Right lobe of liver (tissue), 6 donors: Measurements from ENCODE around the gene NPM1. TPM values are rescaled to one million over a fixed set of nuclear protein-coding genes. Genes with fewer than 3 reads are reported as not detected.
A peak's percentile ranks its signal among the peaks of the same experiment; 100 is the strongest.

ENCODE experiments used
- ATAC-seq, 4 donors: fragments of 200-7000 bp; cut with Tn5 transposase; one replicate each; pipeline ENCODE4 v1.9.1; 2020; ENCODE audit warnings: mild to moderate bottlenecking in 4 of 4, moderate library complexity in 4 of 4
- DNase-seq, 3 donors: peaks; one replicate each; pipeline ENCODE4 v3.0.0-alpha.2; 2020
- H3K27ac ChIP-seq, 3 donors: fragments of 200-600 bp; one replicate each; pipeline ENCODE4 v1.8.0; 2022
- H3K27me3 ChIP-seq, 2 donors: fragments of 200-600 bp; one replicate each; pipeline ENCODE4 v1.8.0; 2022
- H3K36me3 ChIP-seq, 4 donors: fragments of 200-600 bp; sonication (generic) in 1 of 4; one replicate each; pipeline versions ENCODE4 v1.5.1 to v1.8.0; 2017 to 2022; ENCODE audit warnings: control low read depth in 1 of 4
- H3K4me1 ChIP-seq, 4 donors: fragments of 200-600 bp; sonication (generic) in 1 of 4; one replicate each; pipeline versions ENCODE4 v1.5.1 to v1.8.0; 2017 to 2022; ENCODE audit warnings: control low read depth in 1 of 4
- H3K4me3 ChIP-seq, 3 donors: fragments of 200-600 bp; one replicate each; pipeline ENCODE4 v1.8.0; 2022
- H3K9me3 ChIP-seq, 4 donors: fragments of 200-600 bp; sonication (generic) in 1 of 4; one replicate each; pipeline versions ENCODE4 v1.5.1 to v1.8.0; 2017 to 2022; ENCODE audit warnings: control low read depth in 1 of 4
- CTCF ChIP-seq, 4 donors: fragments of 200-600 bp in 3 of 4; fragments of 450-650 bp in 1 of 4; IDR thresholded peaks; one replicate each; pipeline versions ENCODE4 v1.5.1 to v1.8.0; 2016 to 2022; ENCODE audit warnings: antibody characterized with exemption in 4 of 4, mild to moderate bottlenecking in 2 of 4
- POLR2A ChIP-seq: fragments of 450-650 bp; IDR thresholded peaks from one replicate; pipeline ENCODE4 v1.6.1; 2017; ENCODE audit warnings: antibody characterized with exemption, mild to moderate bottlenecking
- WGBS: methylation state at CpG from one replicate; pipeline ENCODE4 v1.1.6; 2018; ENCODE audit warnings: low coverage, low lambda C conversion rate; ENCODE audit not compliant: insufficient coverage; ENCODE audit errors: missing lambda C conversion rate; 5-methylcytosine and 5-hydroxymethylcytosine counted together
- intact Hi-C, 2 donors: fragments of 100-400 bp; cut with DNase I; formaldehyde crosslinking; loops; one replicate each; pipeline versions ENCODE4 v1.11.2 to v1.14.1; 2022
- long read RNA-seq: library from polyadenylated mRNA; unstranded; transcript quantifications from one replicate; pipeline ENCODE4 v2.0.0, GENCODE V29; 2019
- total RNA-seq, 6 experiments: library from RNA; depleted of rRNA in 2 of 6; stranded (reverse); fragments of >200 nt in 2 of 6; fragmentation: NEBNext Ultra II Directional in 3 of 6; extraction: Animal tissue kit (Norgen Biotek cat#: 25700) in 3 of 6; gene quantifications; one replicate each; pipeline versions ENCODE4 v1.1.0 to v1.2.4, GENCODE V29; 2016 to 2023
- donor health status: DM: no; HTN: yes; CAD: no.
- donor health status: DM: no; HTN: no; CAD: no.
- donor health status: DM: no; HTN: no; CAD: no.
- donor health status: DM: no; HTN: yes; CAD: no.
- donor health status: DM: no; HTN: yes; CAD: no.

NPM1 gene, protein sequence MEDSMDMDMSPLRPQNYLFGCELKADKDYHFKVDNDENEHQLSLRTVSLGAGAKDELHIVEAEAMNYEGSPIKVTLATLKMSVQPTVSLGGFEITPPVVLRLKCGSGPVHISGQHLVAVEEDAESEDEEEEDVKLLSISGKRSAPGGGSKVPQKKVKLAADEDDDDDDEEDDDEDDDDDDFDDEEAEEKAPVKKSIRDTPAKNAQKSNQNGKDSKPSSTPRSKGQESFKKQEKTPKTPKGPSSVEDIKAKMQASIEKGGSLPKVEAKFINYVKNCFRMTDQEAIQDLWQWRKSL
- 100 to 1,000 TPM; 196 to 310 (median 258) TPM for total RNA-seq
- long read RNA-seq, transcript NPM1-201 (11 exons, 1,758 nt): major isoform, 96 of 127 reads
- long read RNA-seq, transcript NPM1-203 (10 exons, 1,598 nt): minor isoform, 9 of 127 reads
- long read RNA-seq, partial matches to known transcripts: 15 of 127 reads
- long read RNA-seq, other reads (novel, unspliced or antisense): 2 of 127 reads

DNA sequence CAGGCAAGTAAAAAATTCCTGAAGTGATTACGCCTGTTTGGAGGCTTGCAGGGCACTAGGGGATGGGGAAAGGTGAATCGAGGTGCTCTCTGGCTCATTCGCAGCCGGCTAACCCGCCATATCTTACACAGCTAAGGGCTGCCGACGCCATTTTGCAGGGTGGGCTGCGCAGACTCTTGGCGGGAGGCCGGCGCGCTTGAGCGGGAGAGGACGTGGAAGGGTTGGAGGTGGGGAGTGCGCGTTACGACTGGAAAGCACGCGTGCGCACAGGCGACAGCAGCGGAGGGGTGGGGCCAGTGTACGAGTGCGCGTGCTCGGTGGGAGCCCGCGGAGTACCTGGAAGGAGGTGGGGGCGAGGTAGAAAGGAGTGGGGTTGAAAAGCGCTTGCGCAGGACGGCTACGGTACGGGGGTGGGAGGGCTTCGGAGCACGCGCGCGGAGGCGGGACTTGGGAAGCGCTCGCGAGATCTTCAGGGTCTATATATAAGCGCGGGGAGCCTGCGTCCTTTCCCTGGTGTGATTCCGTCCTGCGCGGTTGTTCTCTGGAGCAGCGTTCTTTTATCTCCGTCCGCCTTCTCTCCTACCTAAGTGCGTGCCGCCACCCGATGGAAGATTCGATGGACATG lies at the start of gene NPM1:
Gene NPM1, plus strand, starts transcription at position 505 of the 625 bp plus-strand sequence. Its CDS starts 100 bp downstream, at position 605.
- TF ChIP-seq CTCF (IDR thresholded peaks at IDR 0.05) (no peak), POLR2A (peak; percentile 92)
- Histone ChIP-seq H3K36me3 (peaks cover 0 to 17% (median 5%) of the 10 kb centered on the region in 4 donors), H3K27me3 (no peaks in the 10 kb centered on the region), H3K4me1 (peaks cover 0 to 26% (median 7%) of the 10 kb centered on the region in 4 donors), H3K9me3 (no peaks in the 10 kb centered on the region), H3K4me3 (peak within 1 kb of the TSS; percentile 91 to 100 (median 92)), H3K27ac (peak within 1 kb of the TSS; percentile 75 to 89 (median 88))
- intact Hi-C loops: no loop called here
- DNase-seq (peak; percentile 98), ATAC-seq (peak; percentile 95 to 97 (median 96))
- WGBS: 0% methylated on average over 42 of the region's 56 CpGs

DNA sequence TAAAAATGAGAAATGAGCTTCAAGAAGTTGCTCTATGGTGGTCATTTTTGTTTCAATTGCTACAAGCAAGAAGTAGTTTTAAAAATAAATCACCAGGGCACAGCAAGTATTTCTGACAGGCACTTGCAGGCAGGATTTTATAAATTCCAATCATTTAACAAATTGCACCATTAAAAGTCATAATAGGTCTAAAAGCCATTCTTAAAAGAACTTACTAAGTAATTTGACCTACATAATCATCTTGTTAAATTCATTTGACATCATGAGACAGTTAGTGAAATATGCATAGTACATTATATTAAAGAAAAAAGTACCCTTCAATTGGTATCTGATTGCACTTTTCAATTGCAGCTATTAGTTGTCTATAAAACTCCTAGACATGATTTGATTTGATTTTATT lies 47.6 kb upstream of the NPM1 start:
- TF ChIP-seq CTCF (IDR thresholded peaks at IDR 0.05) (no peak), POLR2A (no peak)
- Histone ChIP-seq H3K27ac (no peak overlapping the region), H3K9me3 (no peaks in the 10 kb centered on the region), H3K4me1 (no peaks in the 10 kb centered on the region), H3K36me3 (no peaks in the 10 kb centered on the region), H3K27me3 (peaks cover 0 to 3% of the 10 kb centered on the region in 2 donors), H3K4me3 (no peak overlapping the region)
- DNase-seq (no peak), ATAC-seq (no peak)
- intact Hi-C loops: loop anchor here in 1 of 2 donors (10.0 kb wide), 1 partner anchor 595 kb away; no protein-coding TSS in a partner anchor

GRCh38 chr5:171340491-171340890 lies 47.2 kb upstream of the NPM1 start:
- no peak for DNase-seq
- Histone ChIP-seq H3K27ac (no peak overlapping the region), H3K4me1 (no peaks in the 10 kb centered on the region), H3K27me3 (peaks cover 0 to 3% of the 10 kb centered on the region in 2 donors), H3K9me3 (no peaks in the 10 kb centered on the region), H3K4me3 (no peak overlapping the region), H3K36me3 (no peaks in the 10 kb centered on the region)
- intact Hi-C loops: loop anchor here in 1 of 2 donors (10.0 kb wide), 1 partner anchor 596 kb away; no protein-coding TSS in a partner anchor
- 38% methylated on average over 6 of the region's 6 CpGs for WGBS
- ATAC-seq: no peak
- no peak for TF ChIP-seq CTCF (IDR thresholded peaks at IDR 0.05)
- TF ChIP-seq POLR2A: no peak

GRCh38 chr5:171342362-171343111 lies 45.1 kb upstream of the NPM1 start:
- TF ChIP-seq POLR2A (no peak), CTCF (IDR thresholded peaks at IDR 0.05) (peak; percentile 61 to 65 (median 62))
- no peaks in the 10 kb centered on the region for H3K27me3 ChIP-seq
- H3K4me3 ChIP-seq: no peak overlapping the region
- no peak overlapping the region for H3K27ac ChIP-seq
- no peaks in the 10 kb centered on the region for H3K9me3 ChIP-seq
- intact Hi-C loops: loop anchor here in 1 of 2 donors (10.0 kb wide), 1 partner anchor 598 kb away; no protein-coding TSS in a partner anchor
- no peaks in the 10 kb centered on the region for H3K4me1 ChIP-seq
- H3K36me3 ChIP-seq: no peaks in the 10 kb centered on the region
- ATAC-seq (peak; percentile 82 to 90 (median 84)), DNase-seq (peak in 1 of 3 donors; percentile 51)
- WGBS: 48% methylated on average over 11 of the region's 17 CpGs
